Type B pancreatic cell (in vitro differentiated cells): ENCODE measurements around the gene CAPN10. TPM values are rescaled to one million over a fixed set of nuclear protein-coding genes. Genes with fewer than 3 reads are reported as not detected.

Experiments used
- DNase-seq: peaks from one replicate; pipeline ENCODE4 v3.0.0; 2021; ENCODE audit warnings: mixed read lengths; ENCODE audit not compliant: unreplicated experiment; ENCODE audit errors: extremely low spot score
- H3K27ac Mint-ChIP-seq: 2 replicates; pipeline ENCODE4 v1.8.0; 2021; ENCODE audit warnings: mild to moderate bottlenecking, mixed read lengths
- H3K27me3 Mint-ChIP-seq: 2 replicates; pipeline ENCODE4 v1.8.0; 2021; ENCODE audit warnings: mixed read lengths
- H3K36me3 Mint-ChIP-seq: 2 replicates; pipeline ENCODE4 v1.8.0; 2021; ENCODE audit warnings: mixed read lengths
- H3K4me1 Mint-ChIP-seq: one replicate; pipeline ENCODE4 v1.8.0; 2021; ENCODE audit warnings: mixed read lengths; ENCODE audit not compliant: unreplicated experiment
- H3K4me3 Mint-ChIP-seq: 2 replicates; pipeline ENCODE4 v1.8.0; 2021; ENCODE audit warnings: mild to moderate bottlenecking, mixed read lengths
- H3K9me3 Mint-ChIP-seq: 2 replicates; pipeline ENCODE4 v1.8.0; 2021; ENCODE audit warnings: mixed read lengths
- CTCF ChIP-seq: fragments of 200-600 bp; sonication (generic); conservative IDR thresholded peaks from 2 replicates; pipeline ENCODE4 v1.5.0; 2021; ENCODE audit warnings: antibody characterized with exemption, mild to moderate bottlenecking
- total RNA-seq: library from RNA; stranded (reverse); gene quantifications from 2 replicates; pipeline ENCODE4 v1.2.1, GENCODE V29; 2021; ENCODE audit warnings: low replicate concordance

Gene CAPN10
- total RNA-seq, 1 donor from 2014 or later, result 55.2 TPM

- H3K27ac Mint-ChIP-seq, result no peak overlapping the region
- peaks cover 17% of the 10 kb centered on the region for H3K4me1 Mint-ChIP-seq
- H3K36me3 Mint-ChIP-seq, result peaks cover 10% of the 10 kb centered on the region
- no peak for TF ChIP-seq CTCF
- H3K27me3 Mint-ChIP-seq, result no peaks in the 10 kb centered on the region
- no peak for DNase-seq
- no peak overlapping the region for H3K4me3 Mint-ChIP-seq
- no peaks in the 10 kb centered on the region for H3K9me3 Mint-ChIP-seq
Measured at GRCh38 chr2:240576036-240576435, 10.5 kb upstream of the CAPN10 start.

- no peak for TF ChIP-seq CTCF
- H3K27me3 Mint-ChIP-seq, result no peaks in the 10 kb centered on the region
Measured at GRCh38 chr2:240576436-240577205, 9.9 kb upstream of the CAPN10 start.

GRCh38 chr2:240577281-240578109, 9.0 kb upstream of the CAPN10 start:
- Mint-ChIP-seq H3K9me3 (no peaks in the 10 kb centered on the region), H3K27me3 (no peaks in the 10 kb centered on the region), H3K4me3 (no peak overlapping the region), H3K27ac (no peak overlapping the region), H3K4me1 (peaks cover 18% of the 10 kb centered on the region), H3K36me3 (peaks cover 21% of the 10 kb centered on the region)
- no peak for DNase-seq
- no peak for TF ChIP-seq CTCF

More at GRCh38 chr2:240576436-240577205, 9.9 kb upstream of the CAPN10 start:
- Mint-ChIP-seq H3K27ac (no peak overlapping the region), H3K4me1 (peaks cover 14% of the 10 kb centered on the region), H3K4me3 (no peak overlapping the region), H3K36me3 (peaks cover 12% of the 10 kb centered on the region), H3K9me3 (no peaks in the 10 kb centered on the region)
- DNase-seq, result no peak

GRCh38 chr2:240578110-240578450, 8.5 kb upstream of the CAPN10 start:
- H3K4me1 Mint-ChIP-seq, result peaks cover 19% of the 10 kb centered on the region
- peaks cover 22% of the 10 kb centered on the region for H3K36me3 Mint-ChIP-seq
- no peaks in the 10 kb centered on the region for H3K27me3 Mint-ChIP-seq
- no peaks in the 10 kb centered on the region for H3K9me3 Mint-ChIP-seq
- no peak overlapping the region for H3K27ac Mint-ChIP-seq
- no peak overlapping the region for H3K4me3 Mint-ChIP-seq
- TF ChIP-seq CTCF, result no peak
- no peak for DNase-seq

GRCh38 chr2:240578488-240578887, 8.0 kb upstream of the CAPN10 start:
- TF ChIP-seq CTCF, result no peak
- no peaks in the 10 kb centered on the region for H3K9me3 Mint-ChIP-seq
- no peak overlapping the region for H3K4me3 Mint-ChIP-seq
- H3K36me3 Mint-ChIP-seq, result peaks cover 22% of the 10 kb centered on the region
- no peaks in the 10 kb centered on the region for H3K27me3 Mint-ChIP-seq
- H3K4me1 Mint-ChIP-seq, result peaks cover 19% of the 10 kb centered on the region
- no peak overlapping the region for H3K27ac Mint-ChIP-seq
- DNase-seq, result no peak
